Activated effector memory CD4-positive, alpha-beta T cell treated with Interleukin-2 at 50 U/mL for 16 hours (primary cell): ENCODE data around the gene PQBP1.

Experiments used
- DNase-seq: peaks from one replicate; pipeline ENCODE4 v3.0.0-alpha.2; 2020

PQBP1 gene

GRCh38 chrX:48927123-48927522 lies 29.4 kb downstream of the PQBP1 start:
- DNase-seq, result no peak

GRCh38 chrX:48927736-48928382 lies 30.1 kb downstream of the PQBP1 start:
- DNase-seq, result no peak

DNA sequence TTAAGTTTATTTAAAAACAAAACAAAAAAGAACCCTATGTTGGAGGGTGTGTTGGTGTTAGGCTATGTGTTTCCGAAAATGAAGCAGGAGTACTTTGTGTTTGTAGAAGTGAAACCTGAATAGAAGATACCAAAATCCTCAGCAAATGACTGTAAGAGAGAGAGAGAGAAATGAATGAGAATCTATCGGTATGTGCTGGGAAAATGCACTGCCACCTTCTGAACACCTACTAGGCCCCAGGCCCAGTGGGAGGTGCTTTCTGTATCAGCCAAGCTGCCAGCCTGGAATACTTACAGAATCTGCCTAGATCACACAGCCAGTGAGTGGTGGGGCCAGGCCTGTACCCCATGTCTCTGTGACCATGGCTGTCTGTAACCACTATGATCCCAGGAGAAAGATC lies 36.0 kb downstream of the PQBP1 start:
- no peak for DNase-seq

DNA sequence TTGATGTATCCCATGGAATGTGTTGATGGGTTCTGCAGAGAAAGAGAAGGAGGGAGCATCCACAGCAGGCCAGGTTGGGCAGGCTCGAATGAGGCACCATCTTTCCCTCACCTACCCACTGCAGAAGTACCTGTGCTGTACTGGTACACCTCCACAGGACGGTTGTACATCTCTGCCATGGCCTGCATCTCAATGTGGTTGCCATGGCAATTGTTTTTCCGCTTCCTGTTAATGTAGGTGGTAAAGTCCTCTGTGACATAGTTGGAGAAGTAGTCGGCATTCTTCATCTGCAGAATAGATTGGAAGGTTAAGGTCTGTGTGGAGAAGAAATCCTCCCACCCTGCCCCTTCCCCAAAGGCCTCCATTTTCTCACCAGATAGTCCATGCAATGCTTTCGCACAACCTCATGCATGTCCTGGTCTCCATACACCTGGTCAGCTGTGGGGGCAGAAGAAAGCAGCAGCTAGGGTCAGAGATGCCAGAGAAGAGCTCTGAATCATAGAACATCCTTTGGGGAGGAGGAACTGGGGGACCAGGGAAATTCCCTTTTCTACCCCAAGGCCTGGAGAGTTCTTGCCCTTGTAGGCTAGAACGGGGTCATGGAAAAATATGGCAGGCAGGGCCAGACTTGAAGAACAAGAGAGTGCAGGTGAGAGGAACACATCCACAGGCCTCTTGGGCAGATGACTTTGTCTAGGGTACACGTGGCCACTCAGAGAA lies 37.0 kb downstream of the PQBP1 start:
- DNase-seq, result no peak

DNA sequence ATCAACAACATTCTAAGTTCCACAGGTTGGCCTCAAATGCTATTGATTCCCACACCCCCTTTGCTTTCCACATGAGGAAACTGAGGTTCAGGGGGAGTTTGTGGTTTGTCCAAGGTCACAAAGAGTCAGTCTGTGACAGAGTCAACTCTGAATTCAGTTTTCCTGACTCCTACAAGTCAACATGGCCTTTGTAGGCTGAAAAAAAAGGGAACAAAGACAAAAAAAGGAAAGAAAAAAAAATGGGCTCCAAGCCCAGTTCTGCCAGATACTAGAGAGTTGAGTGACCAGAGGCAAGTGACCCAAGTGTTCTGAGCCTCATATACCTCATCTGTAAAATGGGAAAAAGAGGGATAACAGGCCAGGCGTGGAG lies 37.6 kb downstream of the PQBP1 start:
- no peak for DNase-seq

- no peak for DNase-seq
These were observed 38.8 kb downstream of the PQBP1 start for GRCh38 chrX:48936429-48937053.

DNA sequence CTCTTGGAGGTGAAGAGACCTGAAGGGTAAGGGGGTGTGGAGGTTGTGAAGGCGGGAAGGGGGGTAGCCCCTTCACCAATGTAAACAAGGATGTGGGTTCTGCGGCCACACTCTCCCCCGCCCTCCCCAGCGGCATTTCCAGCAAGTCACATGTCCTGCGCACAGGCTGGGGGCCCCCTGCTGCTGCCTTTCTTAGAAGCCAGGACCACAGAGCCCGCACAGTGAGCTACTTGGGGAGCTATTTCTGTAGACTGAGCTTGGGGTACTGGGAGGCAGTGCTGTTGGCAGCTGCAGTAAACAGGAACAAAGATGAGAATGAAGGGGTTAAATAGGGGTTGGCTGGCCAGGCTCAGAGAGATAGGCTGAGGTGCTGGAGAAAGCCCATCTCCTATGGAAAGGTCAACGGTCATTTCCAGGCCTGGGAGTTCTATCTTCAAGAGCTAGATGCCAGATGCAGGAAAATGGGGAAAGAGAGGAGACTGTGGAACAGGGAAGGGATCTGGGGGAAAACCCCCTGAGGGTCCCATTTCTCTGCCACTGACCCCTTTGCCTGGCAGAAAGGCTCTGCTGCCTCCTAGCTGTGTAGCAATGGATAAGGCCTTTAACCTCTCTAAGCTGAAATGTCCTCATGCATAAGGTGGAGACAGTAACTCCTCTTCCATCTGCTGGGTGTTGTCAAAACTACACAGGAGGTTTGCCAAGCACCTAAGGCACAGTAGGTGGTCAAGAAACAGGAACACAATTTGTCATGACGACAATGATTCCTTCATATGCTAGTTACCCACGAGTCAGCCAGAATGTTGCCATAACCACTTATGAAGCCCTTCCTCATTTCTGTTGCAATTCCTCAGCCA lies 39.6 kb downstream of the PQBP1 start:
- peak; percentile 86 for DNase-seq

DNA sequence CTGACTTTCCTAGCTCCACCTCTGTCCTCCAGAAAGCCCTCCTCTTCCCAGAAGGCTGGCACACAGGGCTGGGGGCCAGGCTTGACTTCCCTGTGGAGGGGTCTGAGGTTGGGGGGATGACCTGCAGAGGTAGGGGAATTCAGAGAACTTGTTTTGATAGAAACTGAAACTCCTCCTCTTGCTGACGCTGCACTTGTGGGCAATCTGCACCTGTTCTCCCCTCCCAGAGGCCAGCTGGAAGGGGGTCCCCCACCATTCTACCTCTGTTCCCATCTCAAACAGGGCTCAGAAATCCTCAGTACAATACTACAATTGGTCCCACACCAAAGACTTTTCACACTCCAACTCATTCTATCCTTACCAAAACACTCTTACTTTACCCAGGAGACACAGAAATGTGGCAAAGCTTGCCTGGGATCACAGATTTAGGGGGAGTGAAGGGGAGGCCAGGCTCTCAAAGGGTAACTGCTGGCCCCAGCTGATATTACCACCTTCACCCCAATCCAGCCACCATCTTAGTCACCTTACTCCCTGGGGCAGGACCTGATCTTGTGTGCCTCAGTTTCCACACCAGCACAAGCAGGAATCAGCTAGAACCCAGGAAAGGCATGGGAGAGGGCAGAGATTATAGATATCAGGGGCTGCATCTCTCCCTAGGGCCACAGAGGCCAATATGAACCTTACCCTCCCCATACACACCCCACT lies 41.1 kb downstream of the PQBP1 start:
- DNase-seq, result peak; percentile 45

GRCh38 chrX:48939524-48940228 lies 41.9 kb downstream of the PQBP1 start:
- no peak for DNase-seq

DNA sequence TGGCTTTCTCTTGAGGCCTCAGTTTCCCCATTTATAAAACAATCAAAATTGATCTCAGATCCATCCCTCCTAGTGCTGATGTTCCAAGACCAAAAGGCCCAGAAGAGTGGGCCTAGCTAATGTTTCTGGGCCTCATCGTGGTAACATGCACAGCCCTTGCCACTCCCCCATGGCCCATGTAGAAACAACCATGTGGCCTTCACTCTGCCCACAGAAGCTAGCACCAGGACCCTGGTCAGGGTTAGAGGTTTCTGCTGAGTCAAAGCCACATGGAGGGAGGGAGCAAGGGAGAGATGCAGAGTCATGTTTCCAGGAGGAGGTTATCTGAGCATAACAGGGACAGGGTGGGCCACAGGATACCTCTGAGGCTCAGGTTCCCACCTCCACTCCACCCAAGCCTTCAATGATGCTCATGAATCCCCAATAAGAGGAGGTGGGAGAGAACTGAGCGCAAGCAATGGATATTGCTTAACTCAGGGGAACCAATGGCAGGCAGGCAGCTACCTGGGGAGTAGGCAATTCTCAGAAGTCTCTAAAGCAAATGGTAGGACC lies 42.8 kb downstream of the PQBP1 start:
- no peak for DNase-seq

DNA sequence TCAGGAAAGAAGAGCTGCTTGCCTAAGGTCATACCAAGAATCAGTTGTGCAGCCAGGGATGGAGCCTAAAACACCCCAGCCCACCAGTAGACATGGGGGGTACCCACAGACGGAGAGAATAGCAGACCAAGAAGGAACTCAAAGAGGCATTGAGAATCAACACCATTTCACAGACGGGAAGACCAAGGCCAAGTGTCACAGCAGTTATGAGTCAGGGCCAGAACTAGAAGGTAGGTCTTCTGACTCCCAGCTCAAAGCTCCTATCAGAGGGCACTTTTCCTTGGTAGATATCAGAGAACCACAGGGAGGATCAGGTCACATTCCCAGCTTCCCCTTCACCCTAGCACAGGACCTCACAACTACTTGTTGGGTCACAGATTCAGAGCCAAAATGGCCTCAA lies 45.2 kb downstream of the PQBP1 start:
- DNase-seq, result no peak

DNA sequence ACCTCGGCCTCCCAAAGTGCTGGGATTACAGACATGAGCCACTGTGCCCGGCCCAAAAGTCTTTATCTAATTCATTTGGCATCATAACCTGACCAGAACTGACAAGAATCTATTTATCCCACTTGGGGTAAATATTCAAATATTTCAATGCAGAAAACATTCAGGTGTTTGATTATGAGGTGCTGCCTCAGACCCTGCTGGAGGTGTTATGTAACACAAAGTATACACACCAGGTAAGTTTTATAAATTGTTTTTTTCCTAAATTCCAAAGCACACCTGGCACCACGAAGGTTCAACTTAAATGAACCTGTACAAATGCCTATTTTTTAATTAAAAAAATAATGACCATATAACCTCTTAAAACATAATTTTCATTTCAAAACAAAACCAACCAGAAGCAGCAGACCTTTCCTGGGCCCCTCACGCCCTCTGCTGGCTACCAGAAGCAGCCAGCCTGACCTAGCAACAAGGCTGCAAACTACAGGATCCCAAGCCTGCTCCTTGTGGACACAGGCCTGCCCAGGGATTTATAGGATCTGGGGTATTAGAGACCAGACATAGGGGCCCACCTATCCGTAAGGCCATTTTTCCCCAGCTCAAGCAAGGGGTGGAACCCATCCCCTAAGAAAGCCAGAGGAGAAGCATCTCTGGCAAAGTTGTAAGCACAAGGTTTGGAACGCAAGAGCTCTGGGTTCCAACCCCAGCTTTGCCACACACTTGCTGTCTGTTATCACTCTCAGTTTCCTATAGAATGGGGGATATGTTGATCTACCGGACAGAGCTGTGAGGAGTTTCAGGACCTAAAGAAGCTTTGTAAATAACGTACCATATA lies 48.0 kb downstream of the PQBP1 start:
- DNase-seq, result no peak

- DNase-seq, result no peak
These were observed 50.9 kb downstream of the PQBP1 start for GRCh38 chrX:48948589-48948988.
